GM12801 (cell line): ENCODE measurements around the gene CDKN2B-AS1.

Source experiments
- CTCF ChIP-seq: IDR thresholded peaks from one replicate; pipeline ENCODE4 v1.5.1; 2011; ENCODE audit warnings: control low read depth; ENCODE audit not compliant: insufficient read length; ENCODE audit errors: extremely low read depth

CDKN2B-AS1 gene

GRCh38 chr9:21994556-21995005 is at the start of gene CDKN2B-AS1:
Gene CDKN2B-AS1 (plus strand): TSS chr9:21994791.
- no peak for TF ChIP-seq CTCF

GRCh38 chr9:21945606-21946005 is 49.0 kb upstream of the CDKN2B-AS1 start:
- TF ChIP-seq CTCF, result no peak

GRCh38 chr9:21958833-21959232 is 35.8 kb upstream of the CDKN2B-AS1 start:
- TF ChIP-seq CTCF, result no peak

- TF ChIP-seq CTCF, result no peak
These were observed 33.0 kb upstream of the CDKN2B-AS1 start for GRCh38 chr9:21961569-21961968.

- no peak for TF ChIP-seq CTCF
These were observed 29.6 kb upstream of the CDKN2B-AS1 start for GRCh38 chr9:21964925-21965385.

GRCh38 chr9:21965401-21965951 is 29.1 kb upstream of the CDKN2B-AS1 start:
- TF ChIP-seq CTCF, result no peak

- no peak for TF ChIP-seq CTCF
These were observed 28.3 kb upstream of the CDKN2B-AS1 start for GRCh38 chr9:21966140-21966851.
